Thymus (tissue), 11 donors: Measurements from ENCODE around the gene SPATA1. TPM values are rescaled to one million over a fixed set of nuclear protein-coding genes. Genes with fewer than 3 reads are reported as not detected.

Source experiments
- DNase-seq, 9 donors: peaks; one replicate each; pipeline ENCODE4 v3.0.0-alpha.2; 2013; ENCODE audit warnings: low spot score in 9 of 9, low read depth in 6 of 9, missing footprints in 1 of 9
- H3K27ac ChIP-seq, 2 donors: one replicate each; pipeline ENCODE4 v1.5.1; 2013; ENCODE audit warnings: control low read depth in 1 of 2, low read depth in 1 of 2, low read length in 1 of 2, mild to moderate bottlenecking in 1 of 2, moderate library complexity in 1 of 2
- H3K27me3 ChIP-seq, 2 donors: one replicate each; pipeline ENCODE4 v1.5.1; 2013; ENCODE audit warnings: low read length in 1 of 2; ENCODE audit not compliant: control insufficient read depth in 2 of 2, insufficient read depth in 1 of 2
- H3K36me3 ChIP-seq, 2 donors: one replicate each; pipeline ENCODE4 v1.5.1; 2013; ENCODE audit warnings: low read length in 1 of 2, mild to moderate bottlenecking in 1 of 2, moderate library complexity in 1 of 2; ENCODE audit not compliant: control insufficient read depth in 2 of 2, insufficient read depth in 2 of 2
- H3K4me1 ChIP-seq, 2 donors: one replicate each; pipeline ENCODE4 v1.5.1; 2013; ENCODE audit warnings: low read length in 2 of 2; ENCODE audit not compliant: control insufficient read depth in 2 of 2, insufficient read depth in 2 of 2
- H3K4me3 ChIP-seq, 2 donors: one replicate each; pipeline ENCODE4 v1.5.1; 2013; ENCODE audit warnings: low read length in 2 of 2, control low read depth in 1 of 2, mild to moderate bottlenecking in 1 of 2
- H3K9me3 ChIP-seq, 2 donors: one replicate each; pipeline ENCODE4 v1.5.1; 2013; ENCODE audit warnings: low read length in 1 of 2, mild to moderate bottlenecking in 1 of 2; ENCODE audit not compliant: control insufficient read depth in 2 of 2, insufficient read depth in 1 of 2
- WGBS: extraction: QIAGEN DNeasy Blood & Tissue Kit; methylation state at CpG from one replicate; pipeline ENCODE4 v1.1.7; 2013; 5-methylcytosine and 5-hydroxymethylcytosine counted together
- polyA plus RNA-seq: library from polyadenylated mRNA; stranded (reverse); fragments of 200-250 nt; gene quantifications from one replicate; pipeline ENCODE4 v1.2.3, GENCODE V29; 2013
- total RNA-seq: library from RNA; stranded (reverse); fragments of 120-200 nt; gene quantifications from one replicate; pipeline ENCODE4 v1.2.4, GENCODE V29; 2013
- donor health status: healthy.

The SPATA1 gene
- total and polyA plus RNA-seq, 2 donors: 3.7 to 5.1 TPM

DNA sequence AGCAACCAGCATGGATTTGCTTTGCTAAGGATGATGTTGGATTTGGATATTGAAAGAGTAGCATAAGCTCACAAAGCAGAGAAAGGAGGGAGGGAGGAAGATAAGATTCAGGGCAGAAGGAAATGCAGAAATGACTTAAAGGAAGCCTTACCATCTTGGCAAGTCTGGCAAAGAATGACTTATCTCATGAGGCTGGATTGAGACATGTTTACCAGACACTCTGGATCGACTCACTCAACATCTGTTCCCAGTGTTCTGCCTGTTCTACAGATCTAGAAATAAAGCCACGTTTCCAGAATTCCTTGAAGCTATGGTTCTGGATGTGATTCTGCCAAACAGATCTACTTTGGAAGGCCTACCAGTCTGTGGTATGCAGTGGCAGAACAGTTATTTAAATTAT is 106.8 kb downstream of the SPATA1 start:
- no peaks in the 10 kb centered on the region for H3K36me3 ChIP-seq
- peaks cover 0 to 12% of the 10 kb centered on the region in 2 donors for H3K9me3 ChIP-seq
- DNase-seq: no peak
- WGBS: 98% methylated on average over 2 of the region's 2 CpGs
- no peaks in the 10 kb centered on the region for H3K4me1 ChIP-seq
- H3K4me3 ChIP-seq: no peak overlapping the region
- H3K27me3 ChIP-seq: no peaks in the 10 kb centered on the region
- no peak overlapping the region for H3K27ac ChIP-seq

GRCh38 chr1:84613887-84614286 is 107.7 kb downstream of the SPATA1 start:
- 100% methylated on average over 2 of the region's 2 CpGs for WGBS
- H3K27ac ChIP-seq: no peak overlapping the region
- DNase-seq: no peak
- H3K4me3 ChIP-seq: no peak overlapping the region
- no peaks in the 10 kb centered on the region for H3K27me3 ChIP-seq
- H3K36me3 ChIP-seq: no peaks in the 10 kb centered on the region
- no peaks in the 10 kb centered on the region for H3K4me1 ChIP-seq
- peaks cover 0 to 12% of the 10 kb centered on the region in 2 donors for H3K9me3 ChIP-seq

DNA sequence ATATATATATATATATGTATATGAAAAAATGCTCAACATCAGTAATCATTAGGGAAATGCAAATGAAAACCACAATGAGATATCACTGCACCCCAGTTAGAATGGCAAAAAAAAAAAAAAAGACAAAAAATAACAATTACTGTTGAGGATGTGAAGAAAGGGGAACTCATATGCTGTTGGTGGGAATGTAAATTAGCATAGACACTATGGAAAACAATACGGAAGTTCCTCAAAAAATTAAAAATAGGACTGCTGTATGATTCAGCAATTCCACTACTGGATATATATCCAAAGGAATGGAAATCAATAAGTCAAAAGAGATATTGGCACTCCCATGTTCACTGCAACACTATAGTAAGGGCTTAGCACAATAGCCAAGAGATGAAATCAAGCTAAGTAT is 109.6 kb downstream of the SPATA1 start:
- no peak overlapping the region for H3K4me3 ChIP-seq
- peaks cover 0 to 12% of the 10 kb centered on the region in 2 donors for H3K9me3 ChIP-seq
- DNase-seq: no peak
- 84% methylated on average over 1 of the region's 1 CpG for WGBS
- H3K4me1 ChIP-seq: no peaks in the 10 kb centered on the region
- H3K27me3 ChIP-seq: no peaks in the 10 kb centered on the region
- no peak overlapping the region for H3K27ac ChIP-seq
- H3K36me3 ChIP-seq: no peaks in the 10 kb centered on the region

Other genes with a start within 250 kb of the SPATA1 start
- gene SAMD13, start 204.7 kb upstream of the SPATA1 start, total RNA-seq: 3.7 TPM
- gene SAMD13, start 204.7 kb upstream of the SPATA1 start, polyA plus RNA-seq: 2.6 TPM
- not detected for gene DNASE2B, start 107.9 kb upstream of the SPATA1 start, total RNA-seq
- 0.21 TPM for gene DNASE2B, start 107.9 kb upstream of the SPATA1 start, polyA plus RNA-seq
- gene RPF1, start 27.1 kb upstream of the SPATA1 start, total RNA-seq: 64.7 TPM
- 54.4 TPM for gene RPF1, start 27.1 kb upstream of the SPATA1 start, polyA plus RNA-seq
- 42.4 TPM for gene GNG5, start 195 bp downstream of the SPATA1 start, total RNA-seq
- 181 TPM for gene GNG5, start 195 bp downstream of the SPATA1 start, polyA plus RNA-seq
- gene CTBS, start 68.1 kb downstream of the SPATA1 start, total RNA-seq: 7.6 TPM
- gene CTBS, start 68.1 kb downstream of the SPATA1 start, polyA plus RNA-seq: 12.5 TPM
- 23.7 TPM for gene SSX2IP, start 184.1 kb downstream of the SPATA1 start, total RNA-seq
- gene SSX2IP, start 184.1 kb downstream of the SPATA1 start, polyA plus RNA-seq: 15.4 TPM